HFF-Myc (cell line): ENCODE data around the gene GFOD2.

Experiments
- DNase-seq: peaks from one replicate; pipeline ENCODE4 v3.0.0-alpha.2; 2011; ENCODE audit warnings: low read depth; ENCODE audit errors: extremely low read depth
- H3K4me3 ChIP-seq: replicated peaks from 2 replicates; pipeline ENCODE4 v1.5.1; 2011; ENCODE audit warnings: low read depth, mild to moderate bottlenecking, control low read depth, low read length
- CTCF ChIP-seq: IDR thresholded peaks from 2 replicates; pipeline ENCODE4 v1.5.1; 2012; ENCODE audit warnings: mild to moderate bottlenecking, low read depth, low read length, control low read depth; ENCODE audit errors: missing control alignments

GFOD2 gene

GRCh38 chr16:67664871-67665270 lies 54.2 kb downstream of the GFOD2 start:
- TF ChIP-seq CTCF: no peak
- no peak overlapping the region for H3K4me3 ChIP-seq
- no peak for DNase-seq

DNA sequence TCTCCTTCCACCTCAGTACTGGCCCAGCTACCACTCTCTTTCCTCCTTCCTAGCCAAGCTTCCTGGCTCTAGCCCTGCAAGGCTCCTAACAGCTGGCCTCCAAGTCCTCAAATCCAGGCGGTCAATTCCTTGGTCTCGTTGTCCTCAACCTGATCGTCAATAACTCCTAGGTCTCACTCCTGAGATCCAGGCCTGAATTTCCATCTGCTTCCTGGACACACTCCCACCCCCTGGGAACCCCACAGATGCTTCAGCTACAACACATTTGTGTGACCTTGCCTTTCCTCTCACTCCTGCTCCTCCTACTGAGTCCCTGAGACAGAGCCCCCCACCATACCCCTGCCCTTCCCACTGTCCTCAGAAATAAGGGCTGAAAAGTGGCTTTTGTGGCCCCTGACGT lies 54.9 kb downstream of the GFOD2 start:
- no peak overlapping the region for H3K4me3 ChIP-seq
- TF ChIP-seq CTCF: no peak
- no peak for DNase-seq

DNA sequence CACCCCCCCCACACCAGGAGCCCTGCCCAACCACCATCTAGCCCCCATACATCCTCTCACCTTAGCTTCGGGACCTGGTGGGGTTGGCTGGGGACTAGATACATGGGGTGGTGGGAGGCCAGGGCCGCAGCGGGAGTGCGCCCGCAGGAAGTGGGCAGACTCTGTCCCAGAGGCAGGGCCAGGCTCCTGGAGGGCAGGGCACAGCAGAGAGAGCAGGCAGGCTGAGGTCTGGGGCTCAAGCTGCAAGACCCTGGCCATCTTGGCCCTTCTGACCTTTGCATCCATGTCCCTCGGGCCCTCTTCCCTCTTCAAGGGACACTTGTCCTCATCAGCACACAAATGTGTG lies 55.3 kb downstream of the GFOD2 start:
- no peak for DNase-seq
- H3K4me3 ChIP-seq: no peak overlapping the region
- TF ChIP-seq CTCF: no peak

GRCh38 chr16:67663151-67663876 lies 55.8 kb downstream of the GFOD2 start:
- TF ChIP-seq CTCF: peak; percentile 20
- no peak for DNase-seq
- H3K4me3 ChIP-seq: no peak overlapping the region

DNA sequence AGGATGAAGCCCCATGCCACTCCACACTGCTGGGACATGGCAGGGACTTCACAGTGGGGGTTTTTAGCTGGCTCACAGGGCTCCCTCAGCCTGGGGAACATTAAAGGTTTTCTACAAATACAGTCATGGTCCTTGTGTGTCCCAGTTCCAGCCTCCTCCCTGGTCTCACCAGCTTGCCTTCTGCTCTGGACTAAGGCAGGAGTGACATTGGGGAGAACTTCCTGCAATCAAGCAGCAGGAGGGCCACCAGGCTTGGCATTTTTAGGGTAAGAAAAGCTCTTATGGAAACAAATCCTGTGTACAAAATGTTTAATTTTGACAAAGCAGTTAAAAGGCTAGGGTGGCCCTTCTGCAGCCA lies 56.5 kb downstream of the GFOD2 start:
- no peak for DNase-seq

GRCh38 chr16:67661886-67662652 lies 57.0 kb downstream of the GFOD2 start:
- DNase-seq: no peak
- no peak for TF ChIP-seq CTCF
- H3K4me3 ChIP-seq: no peak overlapping the region

More for the DNA sequence above, 56.5 kb downstream of the GFOD2 start:
- no peak overlapping the region for H3K4me3 ChIP-seq
- TF ChIP-seq CTCF: no peak
